Right lung (tissue), 10 donors: ENCODE data around the gene ZNF597. TPM values are rescaled to one million over a fixed set of nuclear protein-coding genes. Genes with fewer than 3 reads are reported as not detected.

ENCODE experiments used
- DNase-seq, 2 donors: peaks; one replicate each; pipeline ENCODE4 v3.0.0-alpha.2; 2013
- long read RNA-seq, 8 donors: transcript quantifications; one replicate each; lab custom pipeline, GENCODE V29; 2026
- polyA plus RNA-seq, 5 donors: library from polyadenylated mRNA; unstranded; fragments of 120-200 nt; gene quantifications; one replicate each; pipeline versions ENCODE4 v1.2.1 to v1.2.3, GENCODE V29; 2013; ENCODE audit warnings: inconsistent platforms in 1 of 5, low replicate concordance in 1 of 5; ENCODE audit not compliant: insufficient read length in 5 of 5, insufficient read depth in 1 of 5

Gene ZNF597
- polyA plus RNA-seq, result 1 to 10 TPM; 3.3 to 6.0 (median 4.2) TPM
- long read RNA-seq, donor 1, full-length matches to known transcripts, result 2 of 2 reads
- long read RNA-seq, donor 1, partial matches to known transcripts, result 0 of 2 reads
- long read RNA-seq, donor 1, other reads (novel, unspliced or antisense), result 0 of 2 reads
- long read RNA-seq, donor 2, full-length matches to known transcripts, result 2 of 2 reads
- long read RNA-seq, donor 2, partial matches to known transcripts, result 0 of 2 reads
- long read RNA-seq, donor 2, other reads (novel, unspliced or antisense), result 0 of 2 reads
- long read RNA-seq, donor 3, full-length matches to known transcripts, result 1 of 1 reads
- long read RNA-seq, donor 3, partial matches to known transcripts, result 0 of 1 reads
- long read RNA-seq, donor 3, other reads (novel, unspliced or antisense), result 0 of 1 reads
- long read RNA-seq, donor 4, full-length matches to known transcripts, result 1 of 1 reads
- long read RNA-seq, donor 4, partial matches to known transcripts, result 0 of 1 reads
- long read RNA-seq, donor 4, other reads (novel, unspliced or antisense), result 0 of 1 reads
- long read RNA-seq, donor 5, full-length matches to known transcripts, result 6 of 73 reads
- long read RNA-seq, donor 5, partial matches to known transcripts, result 14 of 73 reads
- long read RNA-seq, donor 5, other reads (novel, unspliced or antisense), result 53 of 73 reads
- long read RNA-seq, donor 6, full-length matches to known transcripts, result 1 of 59 reads
- long read RNA-seq, donor 6, partial matches to known transcripts, result 34 of 59 reads
- long read RNA-seq, donor 6, other reads (novel, unspliced or antisense), result 24 of 59 reads
- long read RNA-seq, donor 7, full-length matches to known transcripts, result 1 of 1 reads
- long read RNA-seq, donor 7, partial matches to known transcripts, result 0 of 1 reads
- long read RNA-seq, donor 7, other reads (novel, unspliced or antisense), result 0 of 1 reads
- long read RNA-seq, donor 8, full-length matches to known transcripts, result 1 of 1 reads
- long read RNA-seq, donor 8, partial matches to known transcripts, result 0 of 1 reads
- long read RNA-seq, donor 8, other reads (novel, unspliced or antisense), result 0 of 1 reads

DNA sequence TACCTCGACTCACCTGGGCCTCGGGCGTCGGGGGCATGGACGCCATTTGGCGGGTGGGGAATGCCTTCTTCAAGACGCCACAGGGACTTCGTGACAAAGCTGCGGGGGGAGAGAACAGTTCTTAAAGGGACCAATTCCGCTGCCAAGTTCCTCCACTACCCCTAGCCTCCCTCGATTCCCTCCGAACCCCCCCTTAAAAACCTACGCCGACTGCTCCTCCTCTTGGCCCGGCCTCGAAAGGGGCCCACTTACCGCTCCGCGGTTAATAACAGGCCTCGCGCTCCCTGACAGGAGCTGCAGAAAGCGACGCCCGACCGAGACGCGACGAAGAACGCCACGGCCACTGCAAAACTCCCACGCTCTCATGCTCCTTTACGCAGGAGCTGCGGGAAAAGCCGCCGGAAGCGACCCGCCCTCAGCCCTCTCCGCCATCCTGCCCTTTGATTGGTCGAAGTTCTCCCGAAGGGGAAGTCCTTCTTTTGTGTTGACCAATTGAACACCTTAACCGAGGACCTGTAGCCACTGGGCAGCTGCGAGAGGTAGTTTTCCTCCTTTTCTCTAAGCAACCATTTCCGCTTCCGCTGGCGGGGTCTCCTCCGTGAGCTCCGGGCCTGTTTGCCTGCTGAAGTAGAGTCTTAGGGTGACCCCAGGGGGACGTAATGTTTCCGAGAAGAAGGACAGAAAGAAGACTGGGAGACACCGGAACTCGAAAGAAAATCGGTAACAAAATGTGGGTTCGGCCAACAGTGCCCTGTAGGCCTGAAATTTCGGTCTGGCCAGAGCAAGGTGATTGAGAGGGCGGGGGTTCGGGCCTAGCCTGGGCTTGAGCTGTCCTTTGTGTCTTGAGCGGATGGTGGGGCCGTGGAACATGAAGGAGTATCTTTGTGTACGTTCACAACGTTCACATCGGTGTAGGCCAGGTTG lies at the start of gene ZNF597, which contains the start of gene NAA60:
Gene ZNF597, minus strand, starts transcription at position 397 of the 924 bp plus-strand sequence. Its CDS starts 351 bp downstream, at position 46.
Gene NAA60, plus strand, starts transcription at position 573 of the 924 bp plus-strand sequence. CDS start 32,548 bp downstream, outside the sequence.
- DNase-seq, result peak; percentile 80 to 84

DNA sequence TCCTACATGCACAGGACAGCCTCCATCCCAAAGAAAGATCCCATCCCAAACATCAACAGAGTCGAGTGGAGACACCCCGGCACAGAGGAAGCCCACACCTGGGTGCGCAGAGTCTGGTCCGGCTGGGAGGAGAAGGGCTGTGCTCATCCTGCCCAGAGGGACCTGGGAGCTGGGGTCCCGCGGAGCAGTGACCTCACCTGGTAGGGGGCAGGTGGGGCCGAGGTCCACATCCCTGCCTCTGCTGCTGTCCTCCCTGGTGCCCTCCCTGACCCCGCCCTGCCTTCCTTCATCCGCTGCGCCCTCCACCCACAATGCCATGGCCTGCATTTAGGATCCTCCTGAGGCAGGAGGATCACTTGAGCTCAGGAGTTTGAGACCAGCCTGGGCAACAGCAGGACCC lies 49.1 kb upstream of the ZNF597 start:
- no peak for DNase-seq

DNA sequence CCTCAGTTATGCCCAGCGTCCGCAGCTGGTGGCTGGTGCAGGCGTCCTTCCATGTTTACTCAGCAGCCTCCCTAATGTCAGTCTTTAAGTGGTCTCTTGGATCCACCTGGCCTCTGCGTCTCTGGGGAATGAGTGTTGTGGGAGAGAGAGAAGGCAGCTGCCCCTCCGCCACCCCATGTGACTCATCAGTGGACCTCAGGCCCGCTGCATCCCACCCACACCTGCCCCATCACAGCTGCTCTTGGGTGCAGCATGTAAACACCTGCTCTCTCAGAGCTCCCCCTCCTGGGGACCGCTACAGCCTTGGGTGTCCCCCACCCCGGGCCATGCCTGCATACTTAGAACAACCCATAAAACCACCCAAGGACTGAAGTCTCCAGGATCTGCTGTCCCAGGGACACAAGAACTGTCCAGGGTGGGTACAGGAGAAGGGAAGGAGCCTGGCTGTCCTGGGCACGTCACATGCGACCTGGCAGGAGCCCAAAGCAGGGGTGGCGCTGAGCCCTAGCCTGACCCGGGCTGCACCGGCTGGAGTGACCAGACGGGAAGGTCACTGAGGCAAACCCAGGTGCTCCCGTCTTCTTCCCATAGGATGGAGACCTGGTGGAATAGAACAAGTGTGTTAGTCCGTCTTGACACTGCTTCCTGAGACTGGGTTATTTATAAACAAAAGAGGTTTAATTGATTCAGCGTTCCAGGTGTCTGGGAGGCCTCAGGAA lies 47.8 kb upstream of the ZNF597 start:
- no peak for DNase-seq

- DNase-seq, result no peak
Measured at GRCh38 chr16:3488801-3489200, 45.5 kb upstream of the ZNF597 start.

DNA sequence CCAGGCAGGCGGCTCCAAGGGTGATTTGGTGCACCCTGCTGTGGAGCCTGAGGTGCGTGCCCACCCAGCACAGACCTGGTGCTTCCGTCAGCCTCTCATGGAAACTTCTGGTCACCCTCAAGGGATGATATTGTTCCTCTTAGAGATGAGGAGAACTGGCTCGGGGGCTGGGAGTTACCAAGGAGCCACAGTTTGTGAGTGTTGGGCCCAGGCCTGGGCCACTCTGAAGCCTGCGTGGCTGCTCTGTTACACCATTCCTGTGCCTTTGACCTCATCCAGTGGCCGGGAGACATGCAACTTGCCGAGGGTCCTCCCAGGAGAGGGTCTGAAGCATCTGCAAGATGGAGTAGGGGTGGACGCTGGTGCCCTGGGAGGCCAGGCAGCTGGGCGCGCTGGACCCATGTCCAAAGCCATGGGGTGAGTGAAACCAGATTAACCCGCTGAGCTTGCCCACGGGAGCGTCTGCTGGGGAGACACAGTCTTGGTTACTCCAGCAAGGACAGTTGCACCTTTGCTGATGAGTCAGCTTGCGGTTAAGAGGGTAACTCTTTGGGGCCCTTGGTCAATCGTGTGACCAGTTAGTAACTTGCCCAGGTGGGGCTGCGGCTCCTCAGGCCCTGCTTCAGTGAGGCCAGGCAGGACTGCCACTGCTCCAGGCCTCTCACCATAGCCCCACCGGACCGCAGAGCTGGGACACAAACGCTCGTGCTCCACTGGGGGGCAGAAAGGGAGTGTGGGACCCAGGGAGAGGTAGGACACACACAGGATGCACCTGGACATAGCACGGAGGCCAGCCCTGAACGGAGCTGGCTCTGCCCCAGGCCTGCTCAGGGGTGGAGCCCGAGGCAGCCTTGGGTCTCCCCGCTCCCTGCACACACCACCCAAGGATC lies 44.5 kb upstream of the ZNF597 start:
- no peak for DNase-seq

DNA sequence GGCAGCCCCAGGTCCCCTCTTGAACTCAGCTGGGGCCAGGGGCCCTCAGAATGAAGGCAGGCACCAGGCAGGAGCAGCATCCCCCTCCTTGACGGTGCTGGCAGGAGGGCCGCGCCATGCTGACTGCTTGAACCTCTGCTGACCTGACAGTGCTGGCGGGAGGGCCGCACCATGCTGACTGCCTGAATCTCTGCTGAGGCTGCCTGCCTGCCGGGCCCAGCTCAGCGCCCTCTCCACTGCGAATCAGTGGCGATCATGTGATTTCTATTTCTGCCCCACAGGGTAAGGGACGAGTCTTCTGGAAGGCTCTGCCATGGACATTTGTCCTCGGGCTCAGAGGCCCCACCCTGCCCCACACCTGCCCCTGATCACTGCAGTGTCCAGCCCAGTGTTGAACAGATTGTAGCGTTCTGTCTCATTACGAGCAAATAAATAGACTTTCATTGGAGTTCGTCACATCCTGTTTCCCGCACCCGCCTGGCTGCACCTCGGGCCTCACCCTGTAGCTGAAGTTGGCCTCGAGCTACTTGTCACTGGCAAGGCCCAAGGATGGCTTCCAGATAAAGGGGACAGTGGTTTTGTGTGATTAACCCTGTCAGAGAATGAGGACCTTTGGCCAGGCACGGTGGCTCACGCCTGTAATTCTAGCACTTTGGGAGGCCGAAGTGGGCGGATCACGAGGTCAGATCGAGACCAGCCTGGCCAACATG lies 43.4 kb upstream of the ZNF597 start:
- no peak for DNase-seq

DNA sequence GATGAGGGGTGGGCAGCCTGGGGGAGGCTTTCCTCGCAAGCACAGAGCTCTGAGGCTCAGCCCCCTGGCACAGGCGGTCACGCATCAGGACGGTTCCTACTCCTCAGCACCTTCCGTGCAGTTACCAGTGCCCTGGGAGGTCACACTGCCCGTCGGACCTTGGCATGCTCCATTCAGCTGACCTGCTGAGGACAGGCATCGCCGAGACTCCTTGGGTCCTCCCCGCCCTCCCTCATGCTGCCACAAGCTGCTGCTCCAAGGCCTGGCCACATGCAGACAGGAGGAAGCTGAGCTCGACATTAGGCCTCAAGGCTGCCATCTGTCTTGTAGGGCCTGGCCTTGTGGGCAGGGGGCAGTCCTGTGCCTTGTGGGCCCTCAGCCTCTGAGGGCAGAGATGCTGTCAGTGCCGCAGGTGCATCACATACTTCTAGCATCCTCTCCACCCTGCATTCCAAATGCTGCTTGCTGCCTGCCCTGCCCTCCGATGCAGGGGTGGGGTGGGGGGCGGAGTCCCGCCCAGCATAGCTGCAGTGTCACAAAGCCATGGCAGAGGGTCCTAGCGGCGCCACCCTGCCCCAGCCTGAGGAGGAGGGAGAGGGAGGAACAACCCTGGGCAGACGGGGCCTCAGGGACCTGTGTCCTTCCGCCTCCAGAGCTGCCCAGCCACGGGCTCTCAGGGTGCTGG lies 42.7 kb upstream of the ZNF597 start:
- no peak for DNase-seq

GRCh38 chr16:3485097-3485745 lies 41.9 kb upstream of the ZNF597 start:
- DNase-seq, result no peak

DNA sequence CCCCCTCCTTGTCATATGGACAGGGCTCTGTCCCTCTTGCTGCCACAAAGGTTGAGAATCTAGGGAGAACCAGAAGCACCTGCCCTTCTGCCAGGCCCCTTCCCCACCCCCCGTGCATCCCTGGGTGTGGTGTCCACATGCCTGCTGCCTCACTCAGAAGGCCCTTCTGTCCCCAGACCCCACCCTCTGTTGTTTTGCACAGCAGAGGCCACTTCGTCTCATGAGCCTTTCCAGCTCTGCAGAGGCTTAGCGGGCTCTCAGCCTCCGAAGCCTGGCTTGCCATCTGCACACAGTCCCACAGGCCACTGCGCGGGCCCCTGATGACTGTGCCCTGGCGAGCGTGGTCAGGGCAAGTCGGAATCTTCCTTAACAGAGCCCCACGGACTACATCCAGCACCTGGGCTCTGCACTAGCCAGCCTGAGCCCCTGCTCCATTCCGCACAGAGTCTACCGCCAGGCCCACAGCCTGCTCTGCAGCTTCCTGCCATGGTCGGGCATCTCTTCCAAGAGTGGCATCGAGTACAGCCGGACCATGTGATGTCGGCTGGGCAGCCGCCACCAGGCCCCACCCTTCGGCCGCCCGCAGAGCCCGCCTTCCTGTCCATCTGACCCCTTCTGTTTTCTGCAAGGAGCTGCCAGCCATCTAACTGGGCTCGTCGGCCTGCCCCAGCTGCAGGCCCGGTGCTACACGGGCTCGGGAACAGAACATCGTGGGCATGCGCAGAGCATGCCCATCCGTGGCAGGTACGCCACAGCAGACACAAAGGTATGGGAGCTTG lies 41.2 kb upstream of the ZNF597 start:
- DNase-seq, result no peak

DNA sequence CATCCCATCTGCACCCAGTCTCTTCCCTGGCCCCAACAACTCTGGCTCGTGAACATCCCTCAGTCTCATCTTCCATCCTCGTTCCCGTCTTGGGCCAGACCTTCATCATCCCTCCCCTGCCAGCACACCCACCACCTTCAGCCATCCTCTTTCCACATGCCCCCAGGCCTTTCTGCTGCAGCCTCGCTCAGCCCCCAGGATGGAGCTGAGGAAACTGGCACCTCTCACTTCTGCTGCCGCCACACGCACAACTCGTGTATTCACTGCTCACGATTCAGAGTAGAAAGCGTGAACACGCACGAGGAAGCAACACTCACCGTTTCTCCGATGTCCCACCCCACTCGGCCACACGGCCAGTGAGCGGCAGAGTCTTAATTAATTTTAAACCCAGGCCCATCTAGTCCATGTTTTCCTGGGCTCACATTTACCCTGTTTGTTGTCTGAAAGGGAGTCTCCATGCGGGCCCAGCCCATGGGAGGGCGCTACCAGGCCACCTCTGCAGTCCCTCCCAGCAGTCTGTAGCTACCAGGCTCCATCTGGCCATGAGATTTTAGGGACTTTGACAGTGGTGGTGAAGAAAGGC lies 39.4 kb upstream of the ZNF597 start:
- no peak for DNase-seq

- no peak for DNase-seq
Measured at GRCh38 chr16:3481696-3482658, 38.7 kb upstream of the ZNF597 start.

DNA sequence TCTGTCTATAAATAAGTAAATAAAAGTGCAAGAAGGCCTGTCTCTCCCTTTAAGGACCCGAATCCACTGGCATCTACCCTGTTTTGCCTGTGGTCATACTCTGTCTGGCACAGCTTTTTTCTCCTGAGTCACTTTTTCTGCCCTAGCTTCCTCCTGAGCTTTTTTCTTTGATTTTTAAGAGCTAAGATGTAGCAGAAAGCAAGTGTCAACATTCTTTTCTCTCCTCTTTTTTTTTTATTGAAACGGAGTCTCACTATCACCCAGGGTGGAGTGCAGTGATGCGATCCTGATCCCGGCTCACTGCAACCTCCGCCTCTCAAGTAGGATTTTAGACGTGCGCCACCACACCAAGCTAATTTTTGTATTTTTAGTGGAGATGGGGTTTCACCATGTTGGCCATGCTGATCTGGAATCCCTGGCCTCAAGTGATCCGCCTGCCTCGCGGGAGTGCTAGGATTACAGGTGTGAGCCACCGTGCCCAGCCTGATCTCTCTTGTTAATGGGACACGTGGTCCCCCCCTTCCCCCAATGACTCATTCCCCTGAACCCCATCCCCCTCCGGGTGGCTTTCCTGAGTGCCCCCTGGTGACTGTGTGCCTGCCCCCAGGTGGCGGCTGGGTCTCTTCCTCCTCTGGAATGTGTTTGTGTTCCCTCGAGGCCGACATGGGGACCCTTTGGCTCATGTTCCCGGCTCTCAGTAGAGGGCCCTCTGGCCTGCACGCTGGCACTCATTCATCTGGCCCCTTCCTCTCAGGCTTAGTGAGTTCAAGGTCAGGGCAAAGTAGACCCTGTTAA lies 37.8 kb upstream of the ZNF597 start:
- DNase-seq, result no peak

DNA sequence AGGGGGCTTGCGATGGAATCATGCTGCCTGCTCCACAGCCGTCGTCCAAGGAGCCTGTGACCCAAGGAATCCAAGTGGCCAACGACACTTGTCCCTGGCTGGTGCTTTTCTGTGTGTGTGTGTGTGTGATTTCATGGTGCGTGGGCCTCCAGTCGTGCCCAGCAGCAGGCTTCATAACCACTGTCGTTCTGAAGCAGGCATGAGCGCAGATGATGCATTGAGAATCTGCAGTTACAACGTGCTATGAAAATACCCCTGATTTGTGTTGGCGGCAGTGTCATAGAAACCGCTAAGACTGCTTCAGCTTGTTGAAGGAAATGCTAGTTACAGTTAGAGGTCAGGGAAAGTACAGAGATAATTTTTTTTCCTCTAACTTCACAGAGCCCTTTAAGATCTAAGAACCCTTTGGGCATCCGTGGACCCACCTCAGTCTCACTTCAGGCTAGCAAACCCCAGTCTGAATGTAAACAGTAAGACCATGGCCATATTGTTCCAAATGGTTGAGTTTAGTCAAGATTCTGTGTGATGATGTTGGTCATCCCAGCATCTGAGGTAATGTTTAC lies 36.4 kb upstream of the ZNF597 start:
- no peak for DNase-seq
